Measurements from ENCODE around the gene CDC42BPG.

DNA sequence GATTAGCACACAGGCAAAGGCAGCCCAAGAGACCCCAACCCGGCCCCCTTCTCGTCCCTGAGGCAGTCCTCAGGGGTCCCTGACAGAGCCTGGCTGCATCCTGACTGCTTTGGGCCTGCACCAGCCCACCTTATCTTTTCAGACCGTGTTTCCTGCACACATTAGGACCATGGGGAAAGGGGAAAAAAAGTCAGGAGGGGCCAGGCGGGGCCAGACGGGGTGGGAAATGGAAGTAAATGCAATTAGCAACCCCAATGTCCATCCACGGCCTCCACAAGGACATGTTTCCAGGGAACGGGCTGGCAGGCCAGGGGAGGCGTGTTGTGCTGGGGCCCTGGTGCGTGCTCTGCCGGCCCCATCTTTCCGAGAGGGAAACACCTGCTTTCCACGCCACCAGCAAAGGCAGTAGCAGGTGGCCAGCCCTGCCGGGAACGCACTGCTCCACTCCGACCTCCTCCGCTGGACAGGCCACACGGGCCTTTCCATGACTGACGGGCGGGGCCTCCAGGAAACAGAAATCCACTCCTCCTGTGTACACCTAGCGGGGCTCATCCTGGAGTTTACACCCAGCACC, 26.5 kb upstream of the CDC42BPG start:
- TF ChIP-seq, protein P1, sequence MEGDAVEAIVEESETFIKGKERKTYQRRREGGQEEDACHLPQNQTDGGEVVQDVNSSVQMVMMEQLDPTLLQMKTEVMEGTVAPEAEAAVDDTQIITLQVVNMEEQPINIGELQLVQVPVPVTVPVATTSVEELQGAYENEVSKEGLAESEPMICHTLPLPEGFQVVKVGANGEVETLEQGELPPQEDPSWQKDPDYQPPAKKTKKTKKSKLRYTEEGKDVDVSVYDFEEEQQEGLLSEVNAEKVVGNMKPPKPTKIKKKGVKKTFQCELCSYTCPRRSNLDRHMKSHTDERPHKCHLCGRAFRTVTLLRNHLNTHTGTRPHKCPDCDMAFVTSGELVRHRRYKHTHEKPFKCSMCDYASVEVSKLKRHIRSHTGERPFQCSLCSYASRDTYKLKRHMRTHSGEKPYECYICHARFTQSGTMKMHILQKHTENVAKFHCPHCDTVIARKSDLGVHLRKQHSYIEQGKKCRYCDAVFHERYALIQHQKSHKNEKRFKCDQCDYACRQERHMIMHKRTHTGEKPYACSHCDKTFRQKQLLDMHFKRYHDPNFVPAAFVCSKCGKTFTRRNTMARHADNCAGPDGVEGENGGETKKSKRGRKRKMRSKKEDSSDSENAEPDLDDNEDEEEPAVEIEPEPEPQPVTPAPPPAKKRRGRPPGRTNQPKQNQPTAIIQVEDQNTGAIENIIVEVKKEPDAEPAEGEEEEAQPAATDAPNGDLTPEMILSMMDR (IDR thresholded peaks at IDR 0.05), result no peak
- TF ChIP-seq POLR2A (IDR thresholded peaks at IDR 0.05), result no peak
